ENCODE results near the gene INMT. TPM values are rescaled to one million over a fixed set of nuclear protein-coding genes. Genes with fewer than 3 reads are reported as not detected.

INMT gene
- total and polyA plus RNA-seq, 2 of the 8 experiments (the other 6 are each of a cell fraction or from before 2014, with no cell fraction given) = 0.60 to 0.94 TPM

GRCh38 chr7:30776971-30777370 is 25.0 kb downstream of the INMT start:
- H4K5ac ChIP-seq (ENCODE audit: insufficient read length, low read depth, low read length) = no peak overlapping the region
- no peaks in the 10 kb centered on the region; the same call in 1 of the 2 replicates for H3K79me1 ChIP-seq (ENCODE audit: low read depth, low read length)
- peaks cover 0 to 1% of the 10 kb centered on the region in 2 experiments for H4K20me1 ChIP-seq (replicated peaks in 1 of 2; ENCODE audit: control insufficient read depth in 1 of 2, insufficient read depth in 2 of 2, low read length in 2 of 2)
- 87% methylated on average over 4 of the region's 4 CpGs; no CpG with 5 or more reads in 1 of the 2 experiments for WGBS, 2 experiments (ENCODE audit: extremely low coverage in 1 of 2, insufficient coverage in 1 of 2, insufficient read length in 1 of 2, insufficient replicate concordance in 2 of 2, low coverage in 1 of 2, low lambda C conversion rate in 2 of 2, missing lambda C conversion rate in 1 of 2)
- H3K79me2 ChIP-seq (ENCODE audit: control insufficient read depth in 1 of 2, insufficient read depth in 2 of 2, low read length in 2 of 2) = peaks cover 0 to 2% of the 10 kb centered on the region in 2 experiments; a peak in 1 of 4 replicates
- no peak overlapping the region for H2BK15ac ChIP-seq (ENCODE audit: low read length)
- FAIRE-seq (no peak), DNase-seq (ENCODE audit: low read depth in 1 of 2, low spot score in 2 of 2) (no peak)
- no peak overlapping the region for H2BK20ac ChIP-seq (ENCODE audit: low read length)
- no peak overlapping the region for H3K27ac ChIP-seq (ENCODE audit: low read depth, low read length)
- ChIA-PET CTCF (ENCODE audit: partially characterized antibody) (interaction anchor here (0.7 to 1.1 kb wide), 2 partner anchors 30 kb away, joined by 3 to 4 read pairs; no protein-coding TSS in a partner anchor), POLR2A (ENCODE audit: partially characterized antibody) (no interaction called here)
- H3K23ac ChIP-seq (ENCODE audit: insufficient read length) = no peak overlapping the region
- 0 out of 8 replicates have a peak, but pooled peaks cover 0 to 3% (median 0%) of the 10 kb centered on the region in 4 experiments for H3K36me3 ChIP-seq (ENCODE audit: control insufficient read depth in 2 of 4, insufficient read depth in 4 of 4, low read length in 3 of 4)
- H3K4me2 ChIP-seq (ENCODE audit: insufficient read depth in 1 of 2, low read depth in 2 of 2, low read length in 2 of 2) = no peak overlapping the region
- H2BK120ac ChIP-seq (replicated peaks; ENCODE audit: low read depth, low read length) = no peak overlapping the region
- H2BK5ac ChIP-seq (ENCODE audit: low read depth, low read length) = no peak overlapping the region
- H4K91ac ChIP-seq (replicated peaks; ENCODE audit: insufficient read length, low read length) = no peak overlapping the region
- no peak overlapping the region for H2AK5ac ChIP-seq (ENCODE audit: low read depth, low read length)
- no peak overlapping the region for H3K18ac ChIP-seq (ENCODE audit: extremely low read depth, low read length)
- H3K23me2 ChIP-seq (ENCODE audit: low read depth, low read length) = peaks cover 2% of the 10 kb centered on the region; the same call in 1 of the 2 replicates
- no peak overlapping the region for H3K14ac ChIP-seq (ENCODE audit: insufficient read length)
- no peak overlapping the region for H3K9ac ChIP-seq (replicated peaks in 1 of 4; ENCODE audit: extremely low read depth in 1 of 4, low read depth in 3 of 4, low read length in 3 of 4)
- H3K4me1 ChIP-seq (replicated peaks in 1 of 4; ENCODE audit: control insufficient read depth in 3 of 4, insufficient read depth in 4 of 4, low read length in 3 of 4) = peaks cover 0 to 2% (median under 1%) of the 10 kb centered on the region in 4 experiments; a peak in 3 of 7 replicates
- no peak overlapping the region for H4K8ac ChIP-seq (ENCODE audit: extremely low read depth, insufficient read depth, low read length)
- no peaks in the 10 kb centered on the region for H3K9me3 ChIP-seq (ENCODE audit: insufficient read depth in 2 of 2, low read depth in 1 of 2, low read length in 1 of 2)
- no peaks in the 10 kb centered on the region for H3K27me3 ChIP-seq (replicated peaks in 1 of 4; ENCODE audit: control insufficient read depth in 3 of 4, extremely low read depth in 1 of 4, insufficient read depth in 3 of 4, low read length in 3 of 4)
- no peak overlapping the region for H3K56ac ChIP-seq (replicated peaks; ENCODE audit: insufficient read length, low read depth, low read length)
- TF ChIP-seq CHD2 (IDR thresholded peaks at IDR 0.05; ENCODE audit: low read length) = no peak
- TF ChIP-seq KDM4A (IDR thresholded peaks at IDR 0.05; ENCODE audit: low read depth, low read length, severe bottlenecking) = no peak
- TF ChIP-seq JUN (IDR thresholded peaks at IDR 0.05; ENCODE audit: low read depth, low read length) = no peak
- no peak for TF ChIP-seq BRCA1 (IDR thresholded peaks at IDR 0.05; ENCODE audit: low read depth, low read length)
- TF ChIP-seq PHF8 (conservative IDR thresholded peaks at IDR 0.05; ENCODE audit: low read depth, low read length) = no peak
- TF ChIP-seq POLR2A (IDR thresholded peaks at IDR 0.05; ENCODE audit: control extremely low read depth in 1 of 2, low read depth in 2 of 2, low read length in 2 of 2) = no peak
- no peak for TF ChIP-seq NANOG (IDR thresholded peaks at IDR 0.05; ENCODE audit: insufficient read depth, low read depth, low read length, poor library complexity, severe bottlenecking)
- TF ChIP-seq, protein P1, sequence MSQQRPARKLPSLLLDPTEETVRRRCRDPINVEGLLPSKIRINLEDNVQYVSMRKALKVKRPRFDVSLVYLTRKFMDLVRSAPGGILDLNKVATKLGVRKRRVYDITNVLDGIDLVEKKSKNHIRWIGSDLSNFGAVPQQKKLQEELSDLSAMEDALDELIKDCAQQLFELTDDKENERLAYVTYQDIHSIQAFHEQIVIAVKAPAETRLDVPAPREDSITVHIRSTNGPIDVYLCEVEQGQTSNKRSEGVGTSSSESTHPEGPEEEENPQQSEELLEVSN (IDR thresholded peaks at IDR 0.05) = no peak
- H2BK12ac ChIP-seq (ENCODE audit: low read depth, low read length) = no peak overlapping the region
- H3K4ac ChIP-seq (replicated peaks; ENCODE audit: insufficient read length, low read depth, low read length) = no peak overlapping the region
- H3K4me3 ChIP-seq (ENCODE audit: extremely low read depth in 1 of 4, insufficient read depth in 2 of 4, low read depth in 3 of 4, low read length in 4 of 4) = no peak overlapping the region
- H2AFZ ChIP-seq (ENCODE audit: low read length) = no peak overlapping the region
